ENCODE data around the gene EPHA3. TPM values are rescaled to one million over a fixed set of nuclear protein-coding genes. Genes with fewer than 3 reads are reported as not detected.

Gene EPHA3
- total and polyA plus RNA-seq, 11 donors = 1.0 to 9.4 (median 3.5) TPM

DNA sequence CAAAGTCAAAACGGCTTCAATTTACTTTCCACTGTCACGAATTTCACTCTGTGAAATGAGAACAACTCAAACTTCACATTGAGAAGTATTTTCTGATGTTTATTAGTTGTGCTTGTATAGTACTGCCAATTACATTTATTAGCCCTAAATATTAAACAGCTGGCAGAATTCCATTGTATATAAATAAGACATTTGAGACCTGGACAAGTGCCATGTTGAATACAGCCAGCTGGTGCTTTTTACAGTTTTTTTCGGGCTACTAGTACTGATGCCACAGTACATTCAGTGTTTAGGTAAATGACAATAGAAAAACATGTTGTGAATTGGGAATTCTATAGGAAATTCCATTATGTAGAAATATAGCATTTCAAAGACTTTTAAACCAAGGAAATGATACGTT lies 79.0 kb downstream of the EPHA3 start:
- TF ChIP-seq POLR2A (IDR thresholded peaks at IDR 0.05) (no peak), CTCF (IDR thresholded peaks at IDR 0.05) (no peak)
- intact Hi-C loops (cut with DNase I) = no loop called here
- no peaks in the 10 kb centered on the region for H3K9me3 ChIP-seq
- DNase-seq (no peak), ATAC-seq (no peak)
- no peak overlapping the region for H3K27ac ChIP-seq
- H3K4me3 ChIP-seq = no peak overlapping the region
- no peaks in the 10 kb centered on the region for H3K36me3 ChIP-seq
- H3K27me3 ChIP-seq = no peaks in the 10 kb centered on the region
- peaks cover 0 to 10% (median 0%) of the 10 kb centered on the region in 12 donors for H3K4me1 ChIP-seq
- 83 to 90% (median 86%) methylated on average over 4 of the region's 4 CpGs for WGBS, 4 donors

DNA sequence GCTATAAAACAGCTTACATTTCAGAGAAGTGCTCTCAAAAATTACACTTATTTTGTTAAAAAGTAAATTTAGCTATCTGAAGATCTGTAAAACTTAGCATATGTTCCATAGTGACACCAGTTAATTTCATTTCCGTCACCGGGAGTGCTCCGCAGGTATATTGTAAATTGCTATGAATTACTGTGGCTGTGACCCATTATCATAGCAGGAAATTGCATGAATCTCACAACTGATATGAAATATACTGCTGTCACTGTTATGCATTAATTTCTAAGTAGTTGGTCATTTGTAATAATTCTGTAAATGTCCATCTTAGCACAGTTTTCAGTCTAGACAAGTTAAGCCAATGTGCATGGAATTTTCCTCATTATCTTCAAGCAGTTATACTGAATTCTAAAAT lies 91.2 kb downstream of the EPHA3 start:
- 60 to 95% (median 77%) methylated on average over 3 of the region's 3 CpGs for WGBS, 4 donors
- TF ChIP-seq CTCF (IDR thresholded peaks at IDR 0.05) (no peak), POLR2A (IDR thresholded peaks at IDR 0.05) (no peak)
- no peak overlapping the region for H3K4me3 ChIP-seq
- intact Hi-C loops (cut with DNase I) = no loop called here
- no peaks in the 10 kb centered on the region for H3K9me3 ChIP-seq
- H3K27ac ChIP-seq = no peak overlapping the region
- no peaks in the 10 kb centered on the region for H3K36me3 ChIP-seq
- H3K27me3 ChIP-seq = no peaks in the 10 kb centered on the region
- ATAC-seq (no peak), DNase-seq (no peak)
- no peaks in the 10 kb centered on the region for H3K4me1 ChIP-seq

GRCh38 chr3:89212619-89213018 lies 105.2 kb downstream of the EPHA3 start:
- ATAC-seq = no peak
- WGBS, 4 donors = 57 to 69% (median 60%) methylated on average over 1 of the region's 1 CpG

More at GRCh38 chr3:89212619-89213018, 105.2 kb downstream of the EPHA3 start:
- Histone ChIP-seq H3K9me3 (peaks cover 0 to 14% (median 0%) of the 10 kb centered on the region in 12 donors), H3K4me3 (no peak overlapping the region), H3K4me1 (peaks cover 0 to 7% (median 0%) of the 10 kb centered on the region in 12 donors), H3K36me3 (no peaks in the 10 kb centered on the region), H3K27me3 (no peaks in the 10 kb centered on the region), H3K27ac (no peak overlapping the region)
- intact Hi-C loops (cut with DNase I) = no loop called here
- TF ChIP-seq CTCF (IDR thresholded peaks at IDR 0.05) (no peak), POLR2A (IDR thresholded peaks at IDR 0.05) (no peak)
- no peak for DNase-seq
